Osteocyte (in vitro differentiated cells): ENCODE measurements around the gene ST8SIA3. TPM values are rescaled to one million over a fixed set of nuclear protein-coding genes. Genes with fewer than 3 reads are reported as not detected.

Source experiments
- DNase-seq: peaks from one replicate; pipeline ENCODE4 v3.0.0; 2021; ENCODE audit warnings: mixed read lengths; ENCODE audit not compliant: unreplicated experiment; ENCODE audit errors: extremely low spot score
- H3K27ac Mint-ChIP-seq: one replicate; pipeline ENCODE4 v1.8.0; 2021; ENCODE audit warnings: mild to moderate bottlenecking, mixed read lengths; ENCODE audit not compliant: unreplicated experiment
- H3K27me3 Mint-ChIP-seq: one replicate; pipeline ENCODE4 v1.8.0; 2021; ENCODE audit warnings: mixed read lengths; ENCODE audit not compliant: unreplicated experiment
- H3K36me3 Mint-ChIP-seq: one replicate; pipeline ENCODE4 v1.8.0; 2021; ENCODE audit warnings: mixed read lengths; ENCODE audit not compliant: unreplicated experiment
- H3K4me1 Mint-ChIP-seq: one replicate; pipeline ENCODE4 v1.8.0; 2021; ENCODE audit warnings: mixed read lengths; ENCODE audit not compliant: unreplicated experiment
- H3K4me3 Mint-ChIP-seq: one replicate; pipeline ENCODE4 v1.8.0; 2021; ENCODE audit warnings: mild to moderate bottlenecking, moderate library complexity, mixed read lengths; ENCODE audit not compliant: unreplicated experiment
- H3K9me3 Mint-ChIP-seq: one replicate; pipeline ENCODE4 v1.8.0; 2021; ENCODE audit warnings: mixed read lengths; ENCODE audit not compliant: unreplicated experiment
- CTCF ChIP-seq: fragments of 200-600 bp; sonication (generic); IDR thresholded peaks from 2 replicates; pipeline ENCODE4 v1.5.0; 2021; ENCODE audit warnings: antibody characterized with exemption, mild to moderate bottlenecking, moderate library complexity
- total RNA-seq: library from RNA; stranded (reverse); gene quantifications from 2 replicates; pipeline ENCODE4 v1.2.1, GENCODE V29; 2021

ST8SIA3 gene
- total RNA-seq, 1 donor from 2014 or later: not detected

DNA sequence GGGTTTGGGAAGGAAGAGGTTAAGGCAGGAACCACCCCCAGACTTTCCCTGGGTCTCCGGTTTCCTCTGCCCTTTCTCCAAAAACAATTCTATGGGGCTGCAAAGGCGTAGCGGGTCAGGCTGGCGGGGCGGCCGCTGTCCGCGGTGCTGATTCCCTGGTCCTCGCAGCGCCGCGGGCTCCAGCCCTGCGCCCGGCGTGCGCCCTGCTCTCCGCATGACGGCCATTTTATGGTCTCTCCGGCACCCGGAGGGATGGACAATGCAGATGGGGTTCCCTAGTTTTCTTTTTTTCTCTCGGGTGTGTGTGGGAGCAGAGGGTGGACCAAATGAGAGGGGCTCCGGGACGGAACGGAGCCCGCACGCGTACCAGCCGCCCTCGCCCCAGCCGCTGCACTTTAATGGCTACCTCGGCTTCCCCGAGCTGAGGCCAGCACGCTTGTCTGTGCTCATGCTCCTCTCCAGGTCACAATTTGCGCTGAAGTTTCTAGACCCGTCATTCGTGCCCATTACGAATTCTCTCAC lies 1.6 kb downstream of the ST8SIA3 start:
- Mint-ChIP-seq H3K4me3 (no peak overlapping the region), H3K9me3 (no peaks in the 10 kb centered on the region), H3K27me3 (peaks cover 47% of the 10 kb centered on the region), H3K27ac (no peak overlapping the region), H3K36me3 (no peaks in the 10 kb centered on the region), H3K4me1 (peaks cover 7% of the 10 kb centered on the region)
- DNase-seq: peak; percentile 87
- TF ChIP-seq CTCF: no peak

DNA sequence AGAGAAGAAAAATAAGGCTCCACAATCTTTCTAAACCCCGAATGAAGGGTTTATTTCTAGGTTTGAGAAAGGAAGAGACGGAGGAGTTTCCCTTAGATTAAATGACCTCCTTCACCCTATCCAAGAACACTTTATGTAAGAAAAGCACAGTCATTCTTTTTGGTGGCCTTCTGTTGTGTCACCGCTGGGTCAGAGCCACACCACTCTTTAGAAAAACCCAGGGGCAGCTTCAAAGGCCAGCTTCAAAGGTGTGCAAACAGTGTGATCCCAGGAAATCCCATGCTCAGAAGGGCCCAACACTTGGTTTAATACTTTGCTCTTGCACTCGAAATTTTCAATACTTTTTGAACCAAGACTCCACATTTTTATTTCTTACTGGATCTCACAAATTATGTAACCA lies 7.1 kb downstream of the ST8SIA3 start:
- Mint-ChIP-seq H3K27me3 (peaks cover 13% of the 10 kb centered on the region), H3K27ac (no peak overlapping the region)

GRCh38 chr18:57362714-57363113 lies 10.4 kb downstream of the ST8SIA3 start:
- no peak for DNase-seq
- Mint-ChIP-seq H3K36me3 (no peaks in the 10 kb centered on the region), H3K27ac (no peak overlapping the region), H3K4me1 (no peaks in the 10 kb centered on the region), H3K9me3 (no peaks in the 10 kb centered on the region), H3K4me3 (no peak overlapping the region), H3K27me3 (peaks cover 3% of the 10 kb centered on the region)
- no peak for TF ChIP-seq CTCF

More for the DNA sequence above, 7.1 kb downstream of the ST8SIA3 start:
- peak; percentile 13 for DNase-seq
- Mint-ChIP-seq H3K36me3 (no peaks in the 10 kb centered on the region), H3K9me3 (no peaks in the 10 kb centered on the region), H3K4me3 (no peak overlapping the region), H3K4me1 (no peaks in the 10 kb centered on the region)
- TF ChIP-seq CTCF: no peak

DNA sequence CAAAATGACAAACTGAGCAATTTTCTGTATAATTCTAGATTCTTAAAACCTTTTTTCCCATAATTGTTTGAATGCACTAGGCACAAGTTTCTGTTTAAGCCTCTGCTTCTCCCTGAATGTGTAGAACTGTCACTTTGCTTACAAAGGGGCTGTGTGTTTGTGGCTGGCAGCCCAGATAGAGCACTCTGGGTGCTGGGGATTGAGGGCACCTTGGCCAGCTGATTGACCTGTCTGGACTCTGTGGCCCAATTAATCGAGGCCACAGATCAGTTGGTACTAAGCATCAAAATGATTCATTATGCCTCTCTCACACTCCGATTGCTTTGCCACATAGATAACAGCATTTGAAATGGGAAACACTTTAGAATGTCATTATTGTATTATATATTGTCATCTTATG lies 12.1 kb downstream of the ST8SIA3 start:
- no peaks in the 10 kb centered on the region for H3K4me1 Mint-ChIP-seq
- no peak for DNase-seq
- no peak overlapping the region for H3K4me3 Mint-ChIP-seq
- no peak overlapping the region for H3K27ac Mint-ChIP-seq
- no peaks in the 10 kb centered on the region for H3K36me3 Mint-ChIP-seq
- H3K9me3 Mint-ChIP-seq: no peaks in the 10 kb centered on the region
- TF ChIP-seq CTCF: no peak
- peaks cover 3% of the 10 kb centered on the region for H3K27me3 Mint-ChIP-seq

GRCh38 chr18:57366528-57367081 lies 14.2 kb downstream of the ST8SIA3 start:
- TF ChIP-seq CTCF: no peak
- Mint-ChIP-seq H3K9me3 (no peaks in the 10 kb centered on the region), H3K27ac (no peak overlapping the region), H3K36me3 (no peaks in the 10 kb centered on the region), H3K27me3 (no peaks in the 10 kb centered on the region), H3K4me3 (no peak overlapping the region), H3K4me1 (no peaks in the 10 kb centered on the region)
- DNase-seq: no peak
